ENCODE data around the gene BCL11B. TPM values are rescaled to one million over a fixed set of nuclear protein-coding genes. Genes with fewer than 3 reads are reported as not detected.
"Not testable (repeated sequence)": the region's sequence is repeated elsewhere in the genome, so short reads cannot be mapped to it uniquely, and the experiment has no call there.

BCL11B gene
- polyA plus RNA-seq, 1 donor = 1.4 TPM

GRCh38 chr14:99196310-99196650, 75.7 kb downstream of the BCL11B start:
- no peak for DNase-seq

GRCh38 chr14:99195602-99196309, 76.2 kb downstream of the BCL11B start:
- DNase-seq = no peak

- DNase-seq = no peak
Measured at GRCh38 chr14:99194736-99195135, 77.3 kb downstream of the BCL11B start.

- DNase-seq = no peak
Measured at GRCh38 chr14:99194136-99194535, 77.9 kb downstream of the BCL11B start.

GRCh38 chr14:99192830-99193229, 79.2 kb downstream of the BCL11B start:
- DNase-seq = no peak

- DNase-seq = peak; percentile 89
Measured at GRCh38 chr14:99192028-99192621, 79.9 kb downstream of the BCL11B start.

- DNase-seq = no peak
Measured at GRCh38 chr14:99191395-99192027, 80.5 kb downstream of the BCL11B start.

GRCh38 chr14:99190696-99191394, 81.2 kb downstream of the BCL11B start:
- no peak for DNase-seq

- DNase-seq = no peak
Measured at GRCh38 chr14:99189201-99189801, 82.7 kb downstream of the BCL11B start.

- no peak for DNase-seq
Measured at GRCh38 chr14:99188731-99189191, 83.2 kb downstream of the BCL11B start.

- no peak for DNase-seq
Measured at GRCh38 chr14:99187858-99188257, 84.1 kb downstream of the BCL11B start.

- DNase-seq = no peak
Measured at GRCh38 chr14:99186956-99187690, 84.9 kb downstream of the BCL11B start.

- DNase-seq = not testable (repeated sequence)
Measured at GRCh38 chr14:99186336-99186735, 85.7 kb downstream of the BCL11B start.

GRCh38 chr14:99185436-99186068, 86.4 kb downstream of the BCL11B start:
- no peak for DNase-seq

- no peak for DNase-seq
Measured at GRCh38 chr14:99183716-99184115, 88.3 kb downstream of the BCL11B start.

- DNase-seq = no peak
Measured at GRCh38 chr14:99183311-99183710, 88.7 kb downstream of the BCL11B start.

- no peak for DNase-seq
Measured at GRCh38 chr14:99182548-99183250, 89.3 kb downstream of the BCL11B start.

GRCh38 chr14:99181804-99182520, 90.0 kb downstream of the BCL11B start:
- DNase-seq = no peak

- no peak for DNase-seq
Measured at GRCh38 chr14:99181241-99181640, 90.8 kb downstream of the BCL11B start.

- no peak for DNase-seq
Measured at GRCh38 chr14:99179946-99180345, 92.1 kb downstream of the BCL11B start.

All from hindlimb muscle (tissue), 1 donor.